HL-60/S4 treated with phorbol 12-myristate 13-acetate at 8.2 ng/mL for 4 days and 3 days (cell line): ENCODE measurements around the gene PRKCE.
"Not testable (repeated sequence)": the region's sequence is repeated elsewhere in the genome, so short reads cannot be mapped to it uniquely, and the experiment has no call there.

ENCODE experiments used
- in situ Hi-C: fragments of 300-500 bp; cut with MboI; formaldehyde crosslinking; loops from 2 replicates; pipeline ENCODE4 v1.15.0; 2022; ENCODE audit warnings: low sequenced_read_pairs

The PRKCE gene

GRCh38 chr2:45695480-45696007 is 44.1 kb downstream of the PRKCE start:
- in situ Hi-C loops = not testable (repeated sequence)

DNA sequence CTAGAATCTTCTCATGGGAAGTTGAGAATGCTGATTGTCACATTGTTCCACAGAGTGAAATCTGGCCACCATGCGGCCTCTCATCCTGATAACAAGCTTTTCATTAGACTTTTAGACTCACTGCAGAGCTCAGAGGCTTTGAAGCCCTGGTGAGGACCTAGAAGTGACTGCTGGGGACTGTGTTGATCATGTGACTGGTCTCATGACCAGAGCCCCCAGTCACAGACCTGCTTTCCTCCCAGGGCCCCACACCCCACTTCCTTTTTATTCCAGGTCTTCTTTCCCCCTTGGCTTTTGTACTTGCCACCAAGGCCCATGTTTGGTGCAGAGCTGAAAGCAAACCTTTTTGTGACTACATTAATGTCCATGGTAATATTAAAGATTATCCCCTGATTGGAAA is 45.2 kb downstream of the PRKCE start:
- in situ Hi-C loops = no loop called here

DNA sequence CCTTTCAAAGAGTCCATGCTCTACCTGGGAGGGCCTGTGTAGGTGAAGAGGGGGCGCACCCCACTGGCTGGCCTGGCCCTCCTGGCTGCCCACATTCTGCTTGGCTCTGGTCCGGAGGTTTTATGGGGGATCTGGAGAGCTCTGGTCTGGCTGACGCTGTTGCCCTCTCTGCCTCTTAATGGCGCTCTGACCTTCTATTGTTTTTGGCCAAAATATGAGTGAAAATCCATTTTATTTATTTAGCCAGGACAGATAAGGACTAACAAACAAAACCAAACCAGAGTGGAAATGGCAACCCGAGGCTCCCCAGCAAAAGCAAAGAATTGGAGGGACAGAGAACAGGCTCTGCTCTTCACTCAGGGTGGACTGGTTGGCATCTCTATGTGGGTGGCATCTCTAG is 45.7 kb downstream of the PRKCE start:
- in situ Hi-C loops = no loop called here

- in situ Hi-C loops = no loop called here
Observed at GRCh38 chr2:45698554-45698953, 47.1 kb downstream of the PRKCE start.

DNA sequence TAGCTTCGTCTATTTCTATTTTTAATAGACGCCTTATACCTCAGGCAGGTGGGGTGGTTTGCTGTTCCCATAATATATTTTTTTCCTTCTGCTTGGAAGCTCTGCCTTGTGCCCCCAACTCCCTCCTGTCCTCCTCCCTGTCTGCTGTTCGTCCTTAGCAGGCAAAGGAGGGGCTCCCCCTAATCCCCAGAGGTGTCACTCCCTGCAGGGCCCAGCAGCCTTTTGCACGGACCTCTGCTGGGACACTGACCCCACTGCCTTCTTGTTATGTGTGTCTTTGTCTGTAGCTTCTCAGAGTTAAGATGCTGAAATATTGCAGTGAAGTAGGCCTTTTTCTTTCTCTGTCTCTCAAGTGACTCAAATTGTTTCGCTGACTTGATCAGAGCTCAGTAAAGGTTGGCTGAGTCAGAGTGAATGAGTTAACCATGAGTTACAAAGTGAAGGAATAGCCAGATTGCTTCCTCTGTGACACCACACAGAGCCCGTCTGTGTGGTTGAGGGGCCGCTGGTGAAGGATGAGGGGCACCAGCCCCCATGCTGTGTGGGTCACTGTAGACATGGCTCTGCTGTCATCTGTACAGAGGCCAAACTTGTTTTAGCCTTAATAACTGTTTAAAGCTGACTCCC is 47.7 kb downstream of the PRKCE start:
- in situ Hi-C loops = no loop called here

DNA sequence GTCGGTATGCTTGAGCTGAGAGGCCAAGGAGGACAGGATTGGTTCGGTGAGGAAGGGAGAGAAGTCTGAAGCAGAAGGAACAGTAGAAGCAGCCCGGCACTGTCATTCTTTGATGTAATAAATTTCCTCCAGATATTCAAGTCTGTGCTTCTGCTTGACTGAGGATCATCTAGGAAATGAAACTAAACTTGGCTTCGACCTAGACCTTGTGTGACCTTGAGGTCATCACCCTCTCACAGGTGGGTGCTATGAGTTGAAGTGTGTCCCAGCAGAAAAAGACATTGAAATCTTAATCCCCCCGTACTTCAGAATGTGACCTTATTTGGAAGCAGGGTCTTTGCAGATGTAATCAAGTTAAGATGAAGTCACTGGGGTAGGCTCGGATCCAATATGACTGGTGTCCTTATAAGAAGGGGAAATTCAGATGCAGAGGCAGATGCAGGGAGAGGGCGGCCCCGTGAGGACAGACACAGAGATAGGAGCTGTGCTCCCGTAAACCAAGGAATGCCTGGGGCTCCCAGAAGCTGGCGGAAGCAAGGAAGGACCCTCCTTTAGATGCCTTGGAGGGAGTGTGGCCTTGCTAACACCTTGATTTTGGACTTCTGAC is 49.0 kb downstream of the PRKCE start:
- in situ Hi-C loops = no loop called here

DNA sequence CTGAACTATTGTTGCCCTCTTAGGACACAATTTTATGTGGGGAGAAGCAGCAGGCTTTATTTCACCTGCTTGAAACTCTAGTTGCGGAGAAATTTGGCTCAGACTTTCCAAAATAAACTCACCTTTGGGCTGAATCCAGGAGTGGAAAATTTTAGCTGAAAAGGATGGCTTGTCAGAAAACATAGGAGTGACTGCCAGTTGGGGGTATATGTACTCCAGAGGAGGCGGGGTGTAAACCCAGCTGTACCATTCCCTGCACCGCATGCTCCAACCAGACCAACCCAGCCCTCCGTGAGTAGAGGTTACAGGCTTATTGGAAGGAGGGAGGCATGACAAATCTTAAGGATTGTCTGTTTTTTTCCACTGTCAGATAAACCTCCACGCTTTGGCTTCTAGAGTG is 53.8 kb downstream of the PRKCE start:
- in situ Hi-C loops = no loop called here

DNA sequence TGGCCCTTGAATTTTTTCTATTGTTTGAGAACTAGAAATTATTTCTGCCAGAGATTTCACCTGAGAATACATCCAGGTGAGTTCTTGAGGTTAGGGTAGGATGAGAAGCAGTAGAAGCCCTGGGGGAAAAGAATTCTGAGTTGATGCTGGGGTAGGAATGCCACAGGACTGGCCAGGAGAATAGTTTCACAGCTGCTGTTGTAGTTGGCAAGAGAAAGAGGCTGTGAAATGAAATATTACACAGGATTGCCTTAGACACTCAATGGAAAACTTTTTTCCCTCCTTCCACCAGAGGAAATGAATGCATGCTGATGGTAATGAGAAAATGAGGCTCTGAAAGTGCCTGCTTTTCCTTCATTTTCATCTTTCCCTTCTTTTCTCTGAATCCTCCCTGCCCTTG is 54.6 kb downstream of the PRKCE start:
- in situ Hi-C loops = no loop called here

DNA sequence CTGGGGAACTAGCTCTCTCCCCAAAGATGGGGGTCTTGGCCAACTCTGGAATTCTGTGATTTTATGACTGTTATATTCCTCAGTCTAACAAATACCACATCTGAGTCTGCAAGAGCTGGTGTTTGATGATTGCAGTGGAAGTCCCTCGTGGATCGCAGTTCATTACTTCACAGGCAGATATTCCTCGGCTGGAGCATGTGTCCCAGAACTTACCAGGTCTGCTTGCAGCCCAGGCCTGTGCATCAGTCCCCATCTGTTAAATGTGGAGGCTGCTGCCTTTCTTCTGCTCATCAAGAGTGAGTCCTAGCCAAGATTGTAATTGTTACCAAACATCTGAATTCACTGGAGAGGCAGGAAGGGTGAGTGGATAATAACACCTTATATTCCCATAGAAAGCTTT is 55.5 kb downstream of the PRKCE start:
- in situ Hi-C loops = no loop called here

- in situ Hi-C loops = no loop called here
Observed at GRCh38 chr2:45707661-45708060, 56.2 kb downstream of the PRKCE start.

DNA sequence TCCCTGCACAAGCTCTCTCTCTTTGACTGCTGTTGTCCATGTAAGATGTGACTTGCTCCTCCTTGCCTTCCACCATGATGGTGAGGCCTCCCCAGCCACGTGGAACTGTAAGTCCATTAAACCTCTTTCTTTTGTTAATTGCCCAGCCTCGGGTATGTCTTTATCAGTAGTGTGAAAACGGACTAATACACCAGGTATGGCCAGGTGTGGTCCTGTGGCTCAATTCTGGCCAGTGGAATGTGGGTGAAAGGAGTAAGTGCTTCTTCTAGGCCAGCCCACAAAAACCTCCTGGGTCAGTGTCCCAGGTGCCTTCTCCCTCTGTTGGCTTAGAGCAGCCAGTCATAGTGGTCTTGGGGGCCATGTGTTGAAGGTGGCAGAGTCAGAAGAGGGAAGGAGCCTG is 57.0 kb downstream of the PRKCE start:
- in situ Hi-C loops = no loop called here

GRCh38 chr2:45709137-45709536 is 57.7 kb downstream of the PRKCE start:
- in situ Hi-C loops = no loop called here

GRCh38 chr2:45710468-45710867 is 59.0 kb downstream of the PRKCE start:
- in situ Hi-C loops = no loop called here

DNA sequence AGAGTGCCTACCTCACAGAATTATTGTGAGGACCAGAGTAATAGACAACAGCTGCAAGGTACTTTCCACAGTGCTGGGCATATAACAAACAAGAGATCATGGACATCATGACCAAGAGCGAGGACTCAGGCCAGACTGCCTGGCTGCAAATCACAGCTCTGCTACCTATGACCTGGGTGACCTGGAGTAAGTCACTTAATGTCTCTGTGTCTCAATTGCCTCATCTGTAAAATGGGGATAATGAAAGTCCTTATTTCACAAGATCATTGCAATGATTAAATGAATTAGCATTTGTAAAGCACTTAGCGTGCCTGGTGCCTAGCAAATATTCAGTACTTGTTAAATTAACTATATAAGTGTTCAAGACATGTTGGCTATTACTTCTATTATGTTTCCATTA is 59.7 kb downstream of the PRKCE start:
- in situ Hi-C loops = no loop called here

- in situ Hi-C loops = no loop called here
Observed at GRCh38 chr2:45712570-45712969, 61.1 kb downstream of the PRKCE start.

DNA sequence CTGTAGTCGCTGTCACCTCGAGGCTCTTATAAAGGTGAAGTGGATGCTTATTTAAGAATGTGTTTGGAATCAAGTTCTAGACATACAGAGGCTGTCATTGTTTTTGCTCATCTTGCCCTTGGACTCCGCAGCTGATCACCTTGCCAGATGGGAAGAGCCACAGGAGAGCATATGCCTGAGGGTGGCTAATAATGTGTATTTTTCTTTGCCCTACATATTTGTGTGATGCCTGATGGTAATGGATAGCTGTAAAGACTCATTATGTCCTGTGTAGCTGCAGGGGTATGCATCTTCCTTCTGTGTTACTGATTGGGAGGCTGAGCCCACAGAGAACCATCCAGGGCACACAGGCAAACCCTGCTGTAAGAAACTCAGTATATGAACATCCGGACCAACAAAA is 61.7 kb downstream of the PRKCE start:
- in situ Hi-C loops = no loop called here

DNA sequence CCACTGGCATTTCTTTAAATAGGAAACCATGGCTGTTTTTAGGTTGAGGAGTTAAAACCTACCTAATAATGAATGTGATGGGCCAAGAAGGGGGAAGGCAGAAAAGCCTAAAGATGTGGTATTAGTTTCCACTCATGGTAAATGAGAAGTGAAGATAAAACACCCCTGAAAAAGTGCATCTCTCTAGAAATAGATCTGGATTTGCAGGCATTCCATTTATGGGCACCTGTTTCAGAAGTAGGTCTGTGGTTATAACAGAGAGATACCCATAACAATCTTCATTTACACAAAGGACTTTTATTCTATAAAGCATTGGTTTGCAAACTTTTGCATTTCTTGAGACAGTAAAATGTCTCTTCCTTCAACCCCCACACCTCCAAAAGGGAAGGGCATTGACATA is 62.1 kb downstream of the PRKCE start:
- in situ Hi-C loops = no loop called here

DNA sequence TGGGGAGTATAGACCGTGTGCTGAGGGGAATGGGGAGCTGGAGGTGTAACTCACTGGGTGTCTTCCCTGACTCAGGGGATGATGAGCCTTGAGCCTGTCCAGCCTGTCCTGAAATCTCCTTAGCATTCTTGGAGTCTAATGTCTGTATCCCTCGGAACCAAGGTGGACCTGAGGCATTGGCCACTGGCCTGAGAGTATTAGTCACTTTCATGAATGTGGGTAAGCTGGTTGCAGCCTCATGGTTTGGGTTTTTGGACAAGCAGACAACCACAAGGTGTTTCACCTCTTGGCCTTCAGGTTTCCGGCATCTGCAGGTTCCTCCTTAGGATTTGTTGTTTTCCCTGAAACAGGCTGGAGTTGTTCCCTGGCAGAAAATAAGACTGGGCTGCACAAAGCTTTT is 63.2 kb downstream of the PRKCE start:
- in situ Hi-C loops = no loop called here

- in situ Hi-C loops = no loop called here
Observed at GRCh38 chr2:45715601-45716379, 64.3 kb downstream of the PRKCE start.

GRCh38 chr2:45716432-45716831 is 65.0 kb downstream of the PRKCE start:
- in situ Hi-C loops = not testable (repeated sequence)

DNA sequence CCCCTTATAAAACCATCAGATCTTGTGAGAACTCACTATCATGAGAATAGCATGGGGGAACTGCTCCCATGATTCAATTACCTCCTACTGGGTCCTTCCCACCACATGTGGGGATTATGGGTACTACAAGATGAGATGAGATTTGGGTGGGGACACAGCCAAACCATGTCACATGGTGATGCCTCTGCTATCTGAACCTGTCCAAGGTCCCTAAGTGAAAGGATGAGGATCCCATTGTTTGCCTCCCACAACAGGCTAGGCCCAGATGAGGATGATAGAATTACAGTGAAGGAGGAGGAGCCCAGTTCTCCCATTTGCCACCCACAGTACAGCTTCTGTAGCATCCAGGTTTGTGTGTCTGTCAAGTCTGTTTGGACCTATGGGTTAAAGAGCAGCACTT is 65.4 kb downstream of the PRKCE start:
- in situ Hi-C loops = no loop called here

DNA sequence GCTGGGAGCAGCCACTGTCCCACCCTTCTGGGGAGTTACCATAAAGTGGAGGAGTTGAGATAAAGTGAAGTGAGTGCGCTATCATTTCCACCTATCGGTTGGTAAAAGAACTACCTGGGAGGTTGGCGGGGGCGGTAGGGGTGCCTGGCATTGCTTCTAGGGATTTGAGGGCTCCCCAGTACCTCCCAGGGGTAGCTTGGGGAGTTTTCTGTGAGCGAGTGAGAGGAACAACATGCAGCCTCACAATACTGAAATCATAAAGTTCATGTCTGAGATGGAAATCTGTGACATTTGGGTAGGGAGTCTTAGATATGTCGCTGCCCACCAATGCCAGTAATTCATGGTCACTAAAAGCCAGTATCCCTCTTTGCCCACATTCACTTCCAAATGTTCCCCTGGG is 68.7 kb downstream of the PRKCE start:
- in situ Hi-C loops = no loop called here
